Bronchial epithelial cell (primary cell): ENCODE results near the gene SAMD13. TPM values are rescaled to one million over a fixed set of nuclear protein-coding genes. Genes with fewer than 3 reads are reported as not detected.

Experiments used
- DNase-seq: peaks from one replicate; pipeline ENCODE4 v3.0.0-alpha.2; 2010; ENCODE audit warnings: low read depth
- FAIRE-seq: peaks from 2 replicates; lab custom pipeline; 2011; peaks lifted over from hg19 to GRCh38; lab: Jason Lieb, UNC
- H3K27me3 ChIP-seq: 2 replicates; pipeline ENCODE4 v1.5.1; 2011; ENCODE audit warnings: low read length; ENCODE audit not compliant: control insufficient read depth, insufficient read depth
- H3K36me3 ChIP-seq: 2 replicates; pipeline ENCODE4 v1.5.1; 2011; ENCODE audit warnings: low read length; ENCODE audit not compliant: control insufficient read depth, insufficient read depth
- H3K4me3 ChIP-seq: 2 replicates; pipeline ENCODE4 v1.5.1; 2011; ENCODE audit warnings: mild to moderate bottlenecking, low read depth, low read length, control low read depth
- total RNA-seq: library from RNA; depleted of rRNA; stranded (reverse); fragments of >200 nt; gene quantifications from 2 replicates; pipeline ENCODE4 v1.2.1, GENCODE V29; 2014
- TF ChIP-seq, protein P1 (sequence below): IDR thresholded peaks from 2 replicates; pipeline ENCODE4 v1.5.1; 2011; ENCODE audit warnings: mild to moderate bottlenecking, moderate library complexity, low read length, control low read depth, inconsistent platforms; ENCODE audit not compliant: insufficient read depth, severe bottlenecking

Gene SAMD13
- total RNA-seq, 1 donor from 2014 or later: 0.26 TPM

DNA sequence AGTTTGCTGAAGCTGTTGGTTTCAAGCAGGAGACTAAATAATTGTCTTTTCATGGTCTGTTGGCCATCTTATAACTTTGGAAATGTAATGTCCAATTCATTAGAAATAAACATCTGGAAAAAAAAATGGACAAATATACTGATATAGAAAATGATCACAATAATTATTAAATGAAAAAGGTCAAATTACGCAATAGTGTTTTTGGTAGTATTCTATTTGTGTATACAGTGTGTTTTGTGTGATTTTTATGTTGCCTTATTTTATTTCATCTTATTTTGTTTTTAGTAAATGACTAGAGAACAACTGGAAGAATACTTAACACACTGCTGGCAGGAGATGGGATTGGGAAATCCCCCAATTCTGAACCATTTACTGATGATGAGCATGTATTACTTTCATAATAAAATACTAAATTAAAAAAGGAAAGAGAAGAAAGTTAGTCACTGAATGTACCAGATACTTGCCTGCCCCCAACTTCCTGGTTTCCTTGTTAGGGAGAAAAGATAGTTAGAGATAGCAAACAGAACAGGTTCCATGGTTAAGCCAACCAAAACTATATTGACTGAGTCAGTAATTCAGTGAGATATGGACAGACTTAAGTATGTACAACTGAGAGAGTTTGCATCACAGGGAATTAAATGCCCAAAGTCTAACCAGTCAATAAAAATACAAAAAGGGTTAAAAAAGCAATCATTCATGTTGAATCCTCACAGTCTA is 24.0 kb upstream of the SAMD13 start:
- Histone ChIP-seq H3K4me3 (no peak overlapping the region), H3K36me3 (no peaks in the 10 kb centered on the region), H3K27me3 (no peaks in the 10 kb centered on the region)
- TF ChIP-seq, protein P1, sequence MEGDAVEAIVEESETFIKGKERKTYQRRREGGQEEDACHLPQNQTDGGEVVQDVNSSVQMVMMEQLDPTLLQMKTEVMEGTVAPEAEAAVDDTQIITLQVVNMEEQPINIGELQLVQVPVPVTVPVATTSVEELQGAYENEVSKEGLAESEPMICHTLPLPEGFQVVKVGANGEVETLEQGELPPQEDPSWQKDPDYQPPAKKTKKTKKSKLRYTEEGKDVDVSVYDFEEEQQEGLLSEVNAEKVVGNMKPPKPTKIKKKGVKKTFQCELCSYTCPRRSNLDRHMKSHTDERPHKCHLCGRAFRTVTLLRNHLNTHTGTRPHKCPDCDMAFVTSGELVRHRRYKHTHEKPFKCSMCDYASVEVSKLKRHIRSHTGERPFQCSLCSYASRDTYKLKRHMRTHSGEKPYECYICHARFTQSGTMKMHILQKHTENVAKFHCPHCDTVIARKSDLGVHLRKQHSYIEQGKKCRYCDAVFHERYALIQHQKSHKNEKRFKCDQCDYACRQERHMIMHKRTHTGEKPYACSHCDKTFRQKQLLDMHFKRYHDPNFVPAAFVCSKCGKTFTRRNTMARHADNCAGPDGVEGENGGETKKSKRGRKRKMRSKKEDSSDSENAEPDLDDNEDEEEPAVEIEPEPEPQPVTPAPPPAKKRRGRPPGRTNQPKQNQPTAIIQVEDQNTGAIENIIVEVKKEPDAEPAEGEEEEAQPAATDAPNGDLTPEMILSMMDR: no peak
- DNase-seq: no peak
- no peak for FAIRE-seq

- no peak overlapping the region for H3K4me3 ChIP-seq
- TF ChIP-seq, protein P1: no peak
- FAIRE-seq (peak; percentile 36), DNase-seq (no peak)
- no peaks in the 10 kb centered on the region for H3K36me3 ChIP-seq
- H3K27me3 ChIP-seq: no peaks in the 10 kb centered on the region
These were observed 22.6 kb upstream of the SAMD13 start for GRCh38 chr1:84278905-84279304.

GRCh38 chr1:84280912-84281311 is 20.6 kb upstream of the SAMD13 start:
- no peak for DNase-seq
- FAIRE-seq: no peak

GRCh38 chr1:84282780-84283333 is 18.7 kb upstream of the SAMD13 start:
- no peaks in the 10 kb centered on the region for H3K27me3 ChIP-seq
- H3K4me3 ChIP-seq: no peak overlapping the region
- no peak for DNase-seq
- H3K36me3 ChIP-seq: no peaks in the 10 kb centered on the region
- FAIRE-seq: no peak
- TF ChIP-seq, protein P1: no peak

More at GRCh38 chr1:84280912-84281311, 20.6 kb upstream of the SAMD13 start:
- Histone ChIP-seq H3K36me3 (no peaks in the 10 kb centered on the region), H3K4me3 (no peak overlapping the region), H3K27me3 (no peaks in the 10 kb centered on the region)
- TF ChIP-seq, protein P1: no peak

DNA sequence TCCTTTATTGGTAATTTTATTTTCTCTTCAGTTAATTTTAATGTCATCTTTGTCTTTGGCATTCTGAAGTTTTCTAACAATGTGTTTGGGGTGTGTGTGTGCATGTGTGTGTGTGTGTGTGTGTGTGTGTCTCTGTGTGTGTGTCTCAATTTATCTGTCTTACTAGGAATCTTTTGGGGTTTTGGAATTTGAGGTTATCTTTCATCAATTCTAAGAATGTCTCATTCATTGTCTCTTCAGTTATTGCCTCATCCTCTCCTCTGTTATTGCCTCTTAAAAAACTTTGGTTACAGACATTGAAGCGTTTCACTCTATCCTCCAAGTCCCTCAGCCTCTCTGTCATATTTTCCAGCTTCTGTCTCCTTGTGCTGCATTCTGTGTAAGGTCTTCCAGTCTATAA is 18.1 kb upstream of the SAMD13 start:
- TF ChIP-seq, protein P1: no peak

More for the DNA sequence above, 18.1 kb upstream of the SAMD13 start:
- H3K36me3 ChIP-seq: no peaks in the 10 kb centered on the region
- H3K27me3 ChIP-seq: no peaks in the 10 kb centered on the region
- FAIRE-seq (no peak), DNase-seq (no peak)
- H3K4me3 ChIP-seq: no peak overlapping the region
